Left ventricle myocardium inferior (tissue), 1 donor: ENCODE data around the gene CCNK. TPM values are rescaled to one million over a fixed set of nuclear protein-coding genes. Genes with fewer than 3 reads are reported as not detected.

Experiments
- DNase-seq: peaks from one replicate; pipeline ENCODE4 v3.0.0-alpha.2; 2020
- H3K27ac ChIP-seq: fragments of 200-600 bp; replicated peaks from 2 replicates; pipeline ENCODE4 v1.8.0; 2021
- H3K27me3 ChIP-seq: fragments of 200-600 bp; 2 replicates; pipeline ENCODE4 v1.8.0; 2021; ENCODE audit warnings: low read depth
- H3K36me3 ChIP-seq: fragments of 200-600 bp; 2 replicates; pipeline ENCODE4 v1.8.0; 2021
- H3K4me1 ChIP-seq: fragments of 200-600 bp; 2 replicates; pipeline ENCODE4 v1.8.0; 2021
- H3K4me3 ChIP-seq: fragments of 200-600 bp; 2 replicates; pipeline ENCODE4 v1.8.0; 2021; ENCODE audit warnings: mild to moderate bottlenecking, moderate library complexity
- H3K9me3 ChIP-seq: fragments of 200-600 bp; replicated peaks from 2 replicates; pipeline ENCODE4 v1.8.0; 2021
- intact Hi-C: fragments of 100-400 bp; cut with micrococcal nuclease; formaldehyde crosslinking; loops from one replicate; pipeline ENCODE4 v1.11.0; 2022
- total RNA-seq: library from RNA; stranded (reverse); fragmentation: NEBNext Ultra II Directional; extraction: Animal tissue kit (Norgen Biotek cat#: 25700); gene quantifications from one replicate; pipeline ENCODE4 v1.2.1, GENCODE V29; 2021
- TF ChIP-seq, protein P1 (sequence below): fragments of 200-600 bp; IDR thresholded peaks from 2 replicates; pipeline ENCODE4 v1.8.0; 2021; ENCODE audit warnings: antibody characterized with exemption, mild to moderate bottlenecking, borderline replicate concordance
- donor health status: DM: no; HTN: yes; CAD: no; lungs with severe emphysema.

CCNK gene
- total RNA-seq, 1 donor from 2014 or later, result 32.2 TPM

DNA sequence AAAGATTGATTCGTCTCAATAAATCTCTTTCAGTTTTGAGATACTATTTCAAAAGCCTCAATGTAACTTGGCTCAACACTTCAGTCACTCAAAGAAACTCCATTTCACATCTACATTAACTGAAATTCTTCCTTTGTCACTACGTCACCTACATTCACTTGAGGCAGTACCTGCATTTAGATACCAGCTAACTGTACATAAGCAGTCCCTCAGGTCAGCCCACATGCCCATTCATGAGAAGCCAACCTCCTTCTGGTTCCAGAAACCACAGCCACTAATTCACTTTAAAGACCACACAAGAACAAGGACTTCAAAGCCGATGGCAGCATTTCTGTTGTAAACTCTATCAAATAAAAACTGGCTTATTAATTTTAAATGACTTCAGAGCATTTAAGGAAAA is 43.5 kb upstream of the CCNK start:
- intact Hi-C loops, result no loop called here
- TF ChIP-seq, protein P1, sequence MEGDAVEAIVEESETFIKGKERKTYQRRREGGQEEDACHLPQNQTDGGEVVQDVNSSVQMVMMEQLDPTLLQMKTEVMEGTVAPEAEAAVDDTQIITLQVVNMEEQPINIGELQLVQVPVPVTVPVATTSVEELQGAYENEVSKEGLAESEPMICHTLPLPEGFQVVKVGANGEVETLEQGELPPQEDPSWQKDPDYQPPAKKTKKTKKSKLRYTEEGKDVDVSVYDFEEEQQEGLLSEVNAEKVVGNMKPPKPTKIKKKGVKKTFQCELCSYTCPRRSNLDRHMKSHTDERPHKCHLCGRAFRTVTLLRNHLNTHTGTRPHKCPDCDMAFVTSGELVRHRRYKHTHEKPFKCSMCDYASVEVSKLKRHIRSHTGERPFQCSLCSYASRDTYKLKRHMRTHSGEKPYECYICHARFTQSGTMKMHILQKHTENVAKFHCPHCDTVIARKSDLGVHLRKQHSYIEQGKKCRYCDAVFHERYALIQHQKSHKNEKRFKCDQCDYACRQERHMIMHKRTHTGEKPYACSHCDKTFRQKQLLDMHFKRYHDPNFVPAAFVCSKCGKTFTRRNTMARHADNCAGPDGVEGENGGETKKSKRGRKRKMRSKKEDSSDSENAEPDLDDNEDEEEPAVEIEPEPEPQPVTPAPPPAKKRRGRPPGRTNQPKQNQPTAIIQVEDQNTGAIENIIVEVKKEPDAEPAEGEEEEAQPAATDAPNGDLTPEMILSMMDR, result no peak
- no peak overlapping the region for H3K27ac ChIP-seq
- no peak for DNase-seq
- H3K4me3 ChIP-seq, result no peak overlapping the region
- no peaks in the 10 kb centered on the region for H3K9me3 ChIP-seq
- H3K27me3 ChIP-seq, result no peaks in the 10 kb centered on the region
- H3K4me1 ChIP-seq, result peaks cover 5% of the 10 kb centered on the region
- H3K36me3 ChIP-seq, result peaks cover 36% of the 10 kb centered on the region

DNA sequence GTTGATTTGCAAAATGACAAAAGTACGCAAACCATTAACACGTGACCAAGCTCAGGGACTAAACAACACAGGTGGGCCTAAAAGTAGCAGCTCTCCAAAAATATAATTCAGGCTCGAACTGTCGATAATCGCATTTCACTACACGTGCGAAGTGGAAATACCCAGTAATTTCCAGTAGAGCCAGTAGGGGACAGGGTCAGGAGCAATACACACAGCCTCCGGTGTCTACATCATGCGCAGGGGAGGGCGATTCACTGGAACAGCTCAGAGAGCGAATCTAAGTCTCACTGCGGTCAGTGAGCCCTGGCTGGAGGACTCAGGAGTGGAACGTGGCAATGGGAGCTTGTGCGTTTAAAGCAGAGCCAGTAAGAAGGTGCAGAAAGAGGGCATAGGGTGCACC is 40.9 kb upstream of the CCNK start:
- H3K9me3 ChIP-seq, result no peaks in the 10 kb centered on the region
- TF ChIP-seq, protein P1, result no peak
- intact Hi-C loops, result no loop called here
- H3K4me3 ChIP-seq, result no peak overlapping the region
- DNase-seq, result no peak
- peaks cover 5% of the 10 kb centered on the region for H3K4me1 ChIP-seq
- H3K27ac ChIP-seq, result no peak overlapping the region
- peaks cover 28% of the 10 kb centered on the region for H3K36me3 ChIP-seq
- no peaks in the 10 kb centered on the region for H3K27me3 ChIP-seq

- H3K27ac ChIP-seq, result no peak overlapping the region
- no peak overlapping the region for H3K4me3 ChIP-seq
- no peaks in the 10 kb centered on the region for H3K27me3 ChIP-seq
- no peak for DNase-seq
- no peaks in the 10 kb centered on the region for H3K9me3 ChIP-seq
- H3K4me1 ChIP-seq, result peaks cover under 1% of the 10 kb centered on the region
- intact Hi-C loops, result no loop called here
- TF ChIP-seq, protein P1, result no peak
- peaks cover 39% of the 10 kb centered on the region for H3K36me3 ChIP-seq
Observed at GRCh38 chr14:99441157-99441870, 39.9 kb upstream of the CCNK start.

DNA sequence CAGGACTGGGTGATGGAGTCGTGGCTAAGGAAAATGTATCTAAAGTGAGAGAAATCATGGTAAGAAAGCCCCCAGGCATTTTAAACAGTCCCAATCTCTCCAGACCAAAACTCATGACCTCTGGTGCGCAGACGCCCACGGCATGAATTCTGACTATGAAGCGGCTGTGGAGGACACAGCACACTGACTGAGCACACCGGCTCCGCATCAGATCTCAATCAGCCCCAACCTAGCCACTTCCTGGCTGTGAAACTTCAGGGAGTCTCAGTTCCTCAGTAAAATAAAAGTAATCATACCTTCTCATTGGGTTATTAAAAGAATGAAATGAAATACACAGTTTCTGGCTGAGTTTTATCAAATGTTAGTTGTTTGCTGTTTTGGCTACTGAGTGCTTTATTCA is 39.3 kb upstream of the CCNK start:
- no peak overlapping the region for H3K4me3 ChIP-seq
- TF ChIP-seq, protein P1, result no peak
- H3K36me3 ChIP-seq, result peaks cover 45% of the 10 kb centered on the region

DNA sequence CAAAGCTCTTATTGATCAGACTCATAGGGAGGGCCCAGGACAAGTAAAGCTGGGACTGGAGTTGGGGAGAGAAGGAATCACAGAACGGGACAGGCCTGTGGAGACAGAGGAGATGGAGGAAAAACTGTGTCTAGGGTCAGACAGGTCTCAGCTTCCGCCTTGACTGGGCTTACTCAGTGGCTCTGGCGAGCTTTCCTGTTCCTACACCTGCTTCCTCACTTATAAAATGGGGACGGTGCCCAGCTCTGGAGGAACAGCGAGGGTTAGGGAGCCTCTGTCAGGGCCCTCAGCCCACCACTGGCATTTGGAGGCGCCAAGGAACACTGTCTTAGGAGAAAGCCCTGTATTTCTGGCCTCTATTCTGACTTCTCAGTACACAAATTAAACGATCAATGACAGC is 35.3 kb upstream of the CCNK start:
- peaks cover 59% of the 10 kb centered on the region for H3K36me3 ChIP-seq
- H3K27me3 ChIP-seq, result no peaks in the 10 kb centered on the region
- intact Hi-C loops, result no loop called here
- TF ChIP-seq, protein P1, result no peak
- no peak for DNase-seq
- H3K27ac ChIP-seq, result no peak overlapping the region
- H3K4me3 ChIP-seq, result no peak overlapping the region
- H3K9me3 ChIP-seq, result no peaks in the 10 kb centered on the region
- H3K4me1 ChIP-seq, result peaks cover 16% of the 10 kb centered on the region

More for the DNA sequence above, 39.3 kb upstream of the CCNK start:
- DNase-seq, result no peak
- Histone ChIP-seq H3K27me3 (no peaks in the 10 kb centered on the region), H3K9me3 (no peaks in the 10 kb centered on the region), H3K27ac (no peak overlapping the region), H3K4me1 (no peaks in the 10 kb centered on the region)
- intact Hi-C loops, result no loop called here
